ENCODE data around the gene NEU4.

NEU4 gene

DNA sequence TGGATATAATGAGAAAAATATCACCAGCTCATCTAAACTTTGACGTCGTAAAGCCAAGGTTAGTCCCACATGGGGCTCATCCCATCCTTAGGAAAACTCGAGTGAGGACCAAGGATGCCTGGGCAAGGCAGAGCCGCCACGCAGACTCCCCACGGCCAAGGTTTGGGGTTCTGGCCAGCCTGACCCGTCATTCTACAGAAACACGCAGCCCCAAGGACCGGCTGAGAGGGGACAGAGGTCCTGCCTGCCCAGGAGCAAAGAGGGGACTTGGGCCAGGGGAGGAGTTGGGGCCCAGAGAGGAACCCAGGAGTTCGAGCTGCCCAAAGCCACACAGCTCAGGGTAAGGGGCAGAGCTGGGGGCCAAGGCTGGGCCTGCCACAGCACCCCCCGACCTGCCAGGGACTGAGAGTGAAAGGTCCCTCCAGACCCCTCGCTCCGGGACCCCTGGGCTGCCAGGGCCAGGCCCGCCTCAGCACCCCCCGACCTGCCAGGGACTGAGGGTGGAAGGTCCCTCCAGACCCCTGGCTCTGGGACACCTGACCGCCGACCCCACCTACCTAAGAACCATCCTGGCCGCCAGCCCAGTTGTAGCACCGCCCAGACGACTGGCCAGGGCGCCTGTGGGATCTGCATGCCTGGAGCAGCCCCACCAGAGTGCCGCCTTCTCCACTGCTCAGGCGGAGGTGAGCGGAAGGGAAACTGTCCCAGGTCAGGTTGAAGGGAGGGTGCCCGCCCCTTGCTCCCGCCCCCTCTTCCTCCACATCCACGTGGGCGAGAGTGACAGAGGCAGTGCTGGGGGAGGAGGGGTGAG, 49.4 kb downstream of the NEU4 start, which contains the start of gene PDCD1:
PDCD1 (minus strand) TSS at position 689 of the 811 bp plus-strand sequence; CDS start at position 633, 56 bp downstream.
- no peak for DNase-seq (ENCODE audit: low read depth)
- TF ChIP-seq CTCF (conservative IDR thresholded peaks at IDR 0.05; ENCODE audit: low read depth, low read length), result no peak
- H3K4me3 ChIP-seq (ENCODE audit: low read length), result no peak within 1 kb of the TSS

DNA sequence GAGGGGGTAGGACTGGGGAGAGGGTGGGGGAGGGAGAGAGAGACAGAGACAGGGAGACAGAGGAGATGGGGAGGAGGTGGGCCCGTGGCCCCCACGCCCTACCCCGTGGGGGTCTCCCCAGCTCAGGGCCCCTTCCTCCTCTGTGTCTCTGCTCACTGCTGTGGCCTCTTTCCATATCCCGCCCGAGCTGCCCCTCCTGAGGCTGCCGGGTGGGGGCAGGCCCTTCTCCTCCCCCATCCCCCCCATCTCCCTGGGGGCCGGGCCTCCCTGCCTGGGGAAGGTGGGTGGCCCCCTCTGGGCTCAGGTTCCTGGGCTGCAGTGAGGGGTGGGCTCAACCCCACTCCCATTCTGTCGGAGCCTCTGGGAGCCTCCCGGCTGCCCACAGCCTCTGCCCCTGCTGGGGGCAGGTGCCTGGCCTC, 50.0 kb downstream of the NEU4 start:
- TF ChIP-seq CTCF (conservative IDR thresholded peaks at IDR 0.05; ENCODE audit: low read depth, low read length), result no peak
- no peak overlapping the region for H3K4me3 ChIP-seq (ENCODE audit: low read length)
- DNase-seq (ENCODE audit: low read depth), result no peak

GRCh38 chr2:241859436-241860183, 50.6 kb downstream of the NEU4 start:
- no peak for TF ChIP-seq CTCF (conservative IDR thresholded peaks at IDR 0.05; ENCODE audit: low read depth, low read length)
- H3K4me3 ChIP-seq (ENCODE audit: low read length), result no peak overlapping the region
- DNase-seq (ENCODE audit: low read depth), result no peak

DNA sequence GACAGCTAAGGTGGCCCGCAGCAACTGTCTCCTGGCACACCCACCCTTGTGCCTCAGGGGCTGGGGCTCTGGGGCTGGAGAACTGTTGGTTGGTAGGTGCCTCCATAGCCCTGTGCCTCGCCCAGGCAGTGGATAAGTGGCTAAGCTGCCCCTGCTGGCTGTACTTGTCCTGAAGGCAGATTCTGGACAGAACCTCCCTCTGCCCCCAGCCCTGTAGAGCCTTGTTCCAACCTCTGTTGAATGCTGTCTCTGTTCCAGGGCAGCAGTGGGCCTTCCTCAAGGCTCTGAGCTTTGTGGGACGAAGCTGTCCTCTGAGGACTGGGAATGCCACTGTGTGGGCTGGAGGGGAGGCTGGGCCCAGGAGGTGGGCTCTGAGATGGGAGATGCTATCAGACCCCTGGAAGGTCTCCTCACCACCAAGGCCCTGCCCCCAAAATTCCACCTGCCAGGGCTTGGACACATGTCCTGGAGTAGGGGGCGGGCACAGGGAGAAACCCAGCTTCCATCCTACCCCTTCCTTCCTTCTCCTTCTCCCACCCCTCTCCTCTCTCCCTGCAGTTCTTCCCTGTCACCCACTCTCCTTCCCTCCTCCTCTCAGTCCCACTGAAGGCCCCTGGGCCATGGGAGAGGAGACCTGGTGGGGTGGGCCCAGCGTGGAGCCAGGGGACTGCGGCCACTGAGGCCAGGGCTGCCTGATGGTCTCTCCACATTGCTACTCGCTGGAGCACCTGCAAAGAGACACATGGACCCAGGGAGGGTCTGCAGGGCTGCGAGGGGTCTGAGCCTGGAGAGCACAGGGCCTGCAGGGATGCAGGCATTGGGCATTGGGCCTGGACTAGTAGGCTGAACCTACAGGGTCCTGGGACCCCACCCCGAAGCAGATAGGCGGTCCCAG, 51.4 kb downstream of the NEU4 start:
- no peak for TF ChIP-seq CTCF (conservative IDR thresholded peaks at IDR 0.05; ENCODE audit: low read depth, low read length)
- H3K4me3 ChIP-seq (ENCODE audit: low read length), result no peak overlapping the region
- no peak for DNase-seq (ENCODE audit: low read depth)

DNA sequence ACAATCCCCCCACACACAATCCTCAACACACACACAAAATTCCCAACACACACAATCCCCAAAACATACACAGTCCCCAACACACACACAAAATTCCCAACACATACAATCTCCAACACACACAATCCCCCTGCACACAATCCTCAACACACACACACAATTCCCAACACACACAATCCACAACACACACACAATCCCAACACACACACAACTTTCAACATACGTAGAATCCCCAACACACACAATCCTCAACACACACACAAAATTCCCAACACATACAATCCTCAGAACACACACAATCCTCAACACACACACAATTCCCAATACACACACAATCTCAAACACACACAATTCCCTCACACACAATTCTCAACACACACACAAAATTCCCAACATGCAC, 52.3 kb downstream of the NEU4 start:
- H3K4me3 ChIP-seq (ENCODE audit: low read length), result no peak overlapping the region
- DNase-seq (ENCODE audit: low read depth), result no peak
- no peak for TF ChIP-seq CTCF (conservative IDR thresholded peaks at IDR 0.05; ENCODE audit: low read depth, low read length)

- DNase-seq (ENCODE audit: low read depth), result no peak
- no peak for TF ChIP-seq CTCF (conservative IDR thresholded peaks at IDR 0.05; ENCODE audit: low read depth, low read length)
- H3K4me3 ChIP-seq (ENCODE audit: low read length), result no peak overlapping the region
These were observed 53.1 kb downstream of the NEU4 start for GRCh38 chr2:241862093-241862492.
